HG03196 (cell line): ENCODE results near the gene CD300E.
"Not testable (repeated sequence)": the region's sequence is repeated elsewhere in the genome, so short reads cannot be mapped to it uniquely, and the experiment has no call there.

ENCODE experiments used
- ATAC-seq: cut with Tn5 transposase; IDR thresholded peaks from one replicate; pipeline ENCODE4 v1.9.1; 2021; ENCODE audit not compliant: unreplicated experiment

The CD300E gene

DNA sequence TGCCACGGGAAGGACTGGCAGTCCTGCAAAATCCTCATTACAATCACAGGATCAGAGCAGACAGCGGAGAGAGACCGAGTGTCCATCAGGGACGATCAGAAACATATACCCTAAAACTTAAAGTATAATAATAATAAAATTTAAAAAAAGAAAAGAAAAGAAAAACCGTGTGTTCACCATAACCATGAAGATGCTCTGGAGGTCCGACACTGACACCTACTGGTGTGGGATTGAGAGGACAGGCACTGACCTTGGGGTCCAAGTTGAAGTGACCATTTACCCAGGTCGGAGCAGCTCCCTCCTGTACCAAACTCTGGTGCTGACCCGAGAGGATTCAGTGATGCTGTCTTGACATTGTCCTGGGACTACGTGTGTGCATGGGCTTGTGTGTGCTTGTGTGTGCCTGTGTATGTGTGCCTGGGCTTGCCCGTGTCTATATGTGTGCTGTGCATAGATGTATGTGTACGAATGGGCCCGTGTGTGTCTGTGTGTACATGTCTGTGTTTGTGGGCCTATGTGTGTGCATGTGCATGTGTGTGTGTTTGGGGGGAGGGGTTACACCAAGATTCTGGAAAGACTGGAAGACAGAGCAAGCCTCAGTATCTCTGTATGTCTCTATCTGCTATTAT is 21.5 kb downstream of the CD300E start:
- ATAC-seq, result no peak

DNA sequence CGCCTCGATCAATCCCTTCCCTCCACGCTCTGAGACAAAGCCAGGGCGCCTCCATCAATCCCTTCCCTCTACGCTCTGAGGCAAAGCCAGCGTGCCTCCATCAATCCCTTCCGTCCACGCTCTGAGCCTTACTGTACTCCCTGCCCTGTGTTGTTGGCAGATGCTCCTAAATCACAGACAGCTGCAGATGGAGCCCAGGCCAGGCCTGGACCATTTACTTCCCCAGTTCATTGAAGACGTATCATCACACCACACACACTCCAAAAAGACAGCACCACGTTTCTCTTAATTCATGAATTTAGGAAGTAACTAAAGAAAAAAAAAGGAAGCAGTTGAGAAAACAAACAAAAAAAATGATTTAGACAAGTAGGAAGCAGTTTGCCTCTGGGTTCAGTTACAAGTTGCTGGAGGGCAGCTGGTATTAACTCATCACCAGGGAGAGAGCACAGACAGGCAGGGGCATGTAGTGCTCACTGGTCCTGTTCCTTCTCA is 24.0 kb downstream of the CD300E start:
- no peak for ATAC-seq

DNA sequence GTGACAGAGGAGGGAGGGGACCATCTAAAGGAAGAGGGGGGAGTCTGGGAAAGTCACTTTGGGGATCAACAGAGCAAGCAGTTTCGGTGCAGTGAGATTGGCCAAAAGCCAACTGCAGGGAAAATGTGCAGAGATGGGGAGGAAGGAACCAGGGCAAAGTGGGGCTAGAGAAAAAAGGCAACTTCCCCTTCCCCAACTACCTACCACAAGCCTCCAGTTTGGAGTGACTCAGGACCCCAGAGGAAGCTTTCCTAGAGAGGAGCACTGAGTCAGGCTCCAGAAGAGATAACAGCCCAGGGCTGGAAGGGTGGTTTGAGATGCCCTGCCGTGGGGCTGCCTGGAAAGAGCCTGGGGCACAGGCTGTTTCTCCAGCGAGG is 24.5 kb downstream of the CD300E start:
- no peak for ATAC-seq

DNA sequence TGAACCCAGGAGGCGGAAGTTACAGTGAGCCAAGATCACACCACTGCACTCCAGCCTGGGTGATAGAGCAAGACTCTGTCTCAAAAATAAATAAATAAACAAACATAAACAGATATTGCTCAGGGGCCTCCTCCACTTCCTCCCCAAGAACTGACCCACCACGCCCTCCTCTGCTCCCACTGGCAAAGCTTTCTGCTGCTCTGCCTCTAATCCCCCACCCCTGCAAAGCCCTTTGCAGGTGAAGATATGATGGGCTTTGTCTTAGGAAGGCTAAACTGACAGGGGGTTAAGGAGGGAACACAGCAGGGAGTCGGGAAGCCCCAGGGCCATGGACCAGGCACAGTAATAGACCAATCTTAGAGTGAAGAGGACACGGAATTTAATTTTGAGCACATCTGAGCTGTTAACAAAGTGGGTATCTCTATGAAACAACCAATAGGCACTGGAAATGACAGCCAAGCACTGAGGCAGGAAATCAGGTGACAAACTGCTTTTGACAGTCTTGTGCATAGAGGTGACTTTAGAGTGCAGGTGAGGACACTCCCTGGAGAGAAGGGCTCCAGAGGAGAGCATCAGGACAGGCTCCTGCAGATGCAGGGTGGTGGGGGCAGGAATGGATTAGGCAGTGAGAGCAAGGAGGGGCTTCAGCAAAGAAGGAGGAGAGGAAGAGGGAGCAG is 25.1 kb downstream of the CD300E start:
- no peak for ATAC-seq

DNA sequence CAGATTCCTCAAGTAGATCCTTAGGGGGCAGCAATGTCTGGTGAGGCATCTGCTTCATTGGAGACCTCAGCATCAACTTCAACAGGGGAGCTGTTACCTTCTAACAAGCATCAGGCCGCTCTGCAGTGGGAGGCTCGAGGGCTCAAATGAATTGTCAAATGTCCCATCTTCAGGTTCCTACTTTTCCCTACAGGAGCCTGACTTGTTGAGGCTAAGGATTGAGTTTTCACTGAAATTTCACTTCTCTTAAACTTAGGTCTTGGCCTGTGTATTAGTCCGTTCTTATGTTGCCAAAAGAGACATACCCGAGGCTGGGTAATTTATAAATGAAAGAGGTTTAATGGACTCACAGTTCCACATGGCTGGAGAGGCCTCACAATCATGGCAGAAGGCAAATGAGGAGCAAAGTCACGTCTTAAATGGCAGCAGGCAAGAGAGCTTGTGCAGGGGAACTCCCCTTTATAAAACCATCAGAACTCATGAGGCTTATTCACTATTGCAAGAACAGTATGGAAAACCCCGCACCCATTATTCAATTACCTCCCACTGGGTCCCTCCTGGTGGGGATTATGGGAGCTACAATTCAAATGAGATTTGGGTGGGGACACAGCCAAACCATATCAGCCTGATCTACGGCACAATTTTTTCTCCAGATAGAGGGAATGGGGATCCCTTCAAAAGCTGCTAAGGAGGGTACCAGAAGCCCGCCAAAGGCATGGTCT is 26.3 kb downstream of the CD300E start:
- ATAC-seq, result no peak

DNA sequence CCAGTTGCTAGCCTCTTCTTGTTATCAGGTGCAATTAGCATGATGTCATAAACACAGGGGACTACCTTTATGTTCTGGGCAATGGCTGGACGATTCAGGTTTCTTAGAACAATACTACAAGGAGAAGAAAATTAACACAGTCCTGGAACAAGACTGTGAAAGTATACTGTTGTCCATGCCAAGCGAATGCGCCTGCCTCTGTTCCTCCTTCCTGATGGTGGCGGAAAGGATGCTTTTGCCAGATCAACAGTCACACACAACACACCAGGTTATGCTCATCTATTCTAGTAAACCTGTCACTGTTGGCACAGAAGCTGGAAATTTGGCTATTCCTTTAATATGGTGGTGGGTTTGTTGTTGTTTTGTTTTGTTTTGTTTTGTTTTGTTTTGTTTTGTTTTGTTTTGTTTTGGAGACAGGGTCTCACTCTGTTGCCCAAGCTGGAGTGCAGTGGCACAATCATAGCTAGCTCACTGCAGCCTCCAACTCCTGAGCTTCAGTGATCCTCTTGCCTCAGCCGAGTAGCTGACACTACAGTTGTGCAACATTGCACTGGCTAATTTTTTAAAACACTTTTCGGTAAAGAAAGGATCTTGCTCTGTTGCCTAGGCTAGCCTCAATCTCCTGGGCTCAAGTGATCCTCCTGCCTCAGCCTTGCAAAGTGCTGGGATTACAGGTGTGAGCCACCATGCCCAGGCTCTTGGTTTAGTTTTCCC is 28.3 kb downstream of the CD300E start:
- ATAC-seq, result no peak

DNA sequence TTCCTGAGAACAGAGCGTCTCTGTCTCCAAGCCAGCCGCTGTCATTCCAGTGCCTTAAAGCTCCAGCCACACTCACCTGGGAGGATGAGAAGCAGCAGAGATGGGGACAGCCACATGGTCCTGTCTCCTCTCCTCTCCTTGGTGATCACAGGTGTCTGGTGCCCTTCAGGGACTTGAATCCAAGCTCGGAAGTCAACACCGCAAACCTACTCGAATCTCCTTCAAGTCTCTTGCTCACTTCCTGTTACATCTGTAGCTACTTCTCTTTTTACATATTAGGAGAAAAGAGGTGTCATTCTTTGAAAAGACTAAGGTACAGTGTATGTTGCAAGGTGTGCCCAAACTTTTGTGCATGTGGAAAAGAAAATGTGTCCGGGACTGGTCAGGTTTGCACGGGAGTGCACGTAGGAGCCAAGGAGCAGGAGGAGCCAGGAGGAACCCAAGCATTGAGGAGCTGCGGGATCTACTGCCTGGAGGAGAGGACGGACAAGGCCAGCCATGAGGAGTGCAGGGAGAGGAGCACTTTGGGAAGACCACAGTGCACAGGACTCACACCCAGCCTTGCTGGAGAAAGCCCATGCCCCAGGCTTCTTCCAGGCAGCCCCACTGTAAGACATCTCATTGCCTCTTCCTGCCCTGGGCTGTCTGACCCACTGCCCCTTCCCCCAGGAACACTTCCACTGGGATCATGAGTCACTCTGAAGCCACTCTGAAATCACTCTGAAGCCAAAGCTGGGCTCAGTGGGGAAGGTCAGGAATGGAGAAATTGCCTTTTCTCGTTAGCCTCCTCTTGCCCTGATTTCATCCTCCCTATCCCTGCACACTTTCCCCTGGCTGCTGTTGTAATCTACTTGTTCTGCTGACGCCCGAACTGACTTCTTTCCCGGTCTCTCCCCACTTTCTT is 31.2 kb downstream of the CD300E start, which contains the start of gene CD300LD:
TSS of gene CD300LD (minus strand) at position 197 of the 904 bp plus-strand sequence. CDS start at position 116, 81 bp downstream.
- ATAC-seq, result no peak

DNA sequence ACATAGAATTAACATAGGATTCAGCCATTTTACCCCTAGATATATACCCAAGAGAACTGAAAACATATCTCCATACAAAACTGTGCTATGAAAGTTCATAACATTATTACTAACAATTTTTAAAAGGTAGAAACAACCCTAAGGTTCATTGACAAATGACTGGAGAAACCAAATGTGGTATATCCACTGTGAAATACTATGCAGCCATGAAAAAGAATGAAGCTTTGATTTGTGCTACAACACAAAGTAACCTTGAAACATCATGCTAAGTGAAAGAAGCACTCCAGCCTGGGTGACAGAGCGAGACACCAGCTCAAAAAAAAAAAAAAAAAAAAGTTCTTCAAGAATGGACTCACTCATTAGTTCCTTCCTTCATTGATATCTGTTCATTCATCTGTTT is 32.0 kb downstream of the CD300E start:
- no peak for ATAC-seq

DNA sequence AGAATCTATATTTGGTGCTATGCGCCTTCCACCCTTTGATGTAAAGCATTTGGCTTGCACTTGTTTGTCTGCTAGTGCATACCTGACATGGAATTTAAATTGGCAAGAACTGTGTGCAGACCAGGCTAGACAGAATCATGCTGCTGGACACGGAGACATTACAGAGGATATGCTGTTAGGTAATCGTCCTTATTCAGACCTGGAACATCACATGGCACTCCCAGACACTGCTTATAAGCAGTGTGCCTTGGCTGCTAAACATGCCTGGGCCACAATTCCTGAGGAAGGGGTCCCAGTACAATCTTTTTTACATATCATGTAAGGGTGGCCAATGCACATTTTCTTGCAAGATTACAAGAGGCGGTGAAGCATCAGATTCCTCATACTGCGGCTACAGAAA is 37.8 kb downstream of the CD300E start:
- no peak for ATAC-seq

DNA sequence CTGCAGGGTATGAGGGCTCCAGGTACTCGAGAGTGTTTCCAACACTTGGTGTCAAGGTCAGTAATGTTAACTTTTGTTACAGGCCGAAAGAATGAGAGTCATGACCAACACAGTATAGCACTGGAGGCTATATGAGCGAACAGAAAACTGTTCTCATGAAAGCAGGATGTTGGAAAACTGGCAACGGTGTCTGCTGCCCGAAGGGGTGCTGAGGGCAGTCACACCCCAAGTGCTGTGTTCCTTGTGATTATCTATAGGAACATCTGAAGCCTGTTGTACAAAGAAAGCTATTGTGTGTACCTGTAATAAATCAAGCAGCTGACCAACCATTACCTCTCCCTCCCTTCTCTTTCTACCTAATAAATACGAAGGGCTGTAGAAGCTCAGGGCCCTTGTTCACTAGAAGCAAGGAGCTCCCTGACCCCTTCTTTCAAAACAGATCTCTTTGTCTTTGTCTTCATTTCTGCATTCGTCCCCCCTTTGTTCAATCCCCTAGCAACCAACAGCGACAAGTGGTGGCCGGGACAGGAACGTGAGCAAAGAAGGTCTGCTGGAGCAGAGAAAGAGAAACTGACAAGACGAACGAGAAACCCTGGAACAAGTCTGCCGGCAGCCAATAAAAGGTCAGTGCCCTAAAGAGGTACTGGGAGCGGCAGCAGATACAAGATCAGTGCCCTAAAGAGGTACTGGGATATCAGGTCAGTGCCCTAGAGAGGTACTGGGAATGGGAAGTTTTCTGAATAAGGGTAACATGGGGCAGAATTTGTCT is 39.1 kb downstream of the CD300E start:
- no peak for ATAC-seq

DNA sequence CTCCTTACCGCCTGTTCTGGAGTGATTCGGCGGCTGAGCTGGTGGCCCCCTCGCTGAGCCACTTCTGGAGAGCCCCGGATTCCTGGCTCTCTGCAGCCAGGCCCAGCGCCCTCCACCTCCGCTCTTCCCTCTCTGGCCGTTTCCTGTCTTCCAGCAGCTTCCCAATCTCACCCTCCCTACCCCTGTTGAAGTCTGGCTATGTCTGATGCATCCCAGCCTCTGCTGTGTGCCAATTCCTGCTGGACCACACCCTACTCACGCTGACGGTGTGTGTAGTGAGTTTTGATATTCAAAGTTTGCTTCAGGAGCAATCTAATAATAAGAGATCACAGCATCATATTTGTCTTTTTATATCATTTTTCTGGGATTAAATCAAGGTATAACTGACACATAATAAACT is 40.9 kb downstream of the CD300E start:
- ATAC-seq, result no peak

DNA sequence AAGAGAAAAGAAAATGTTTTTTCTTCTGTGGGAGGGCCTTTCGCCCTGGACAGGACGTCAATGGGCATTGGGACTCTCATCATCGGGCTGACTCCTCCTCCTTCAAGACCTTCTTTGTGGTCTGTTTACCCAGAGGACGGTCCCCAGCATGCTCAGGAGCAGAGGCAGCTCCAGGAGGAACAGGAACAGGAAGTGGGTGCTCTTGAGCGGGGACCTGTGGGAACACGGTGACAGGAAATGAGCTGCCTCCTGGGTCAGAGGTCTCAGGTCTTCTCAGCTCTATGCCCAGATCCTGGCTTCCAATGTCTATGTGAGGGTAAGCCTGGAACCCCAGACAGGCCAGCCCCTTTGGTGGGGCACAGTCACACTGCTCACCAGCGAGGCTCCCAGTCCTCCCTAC is 43.6 kb downstream of the CD300E start:
- ATAC-seq, result no peak

DNA sequence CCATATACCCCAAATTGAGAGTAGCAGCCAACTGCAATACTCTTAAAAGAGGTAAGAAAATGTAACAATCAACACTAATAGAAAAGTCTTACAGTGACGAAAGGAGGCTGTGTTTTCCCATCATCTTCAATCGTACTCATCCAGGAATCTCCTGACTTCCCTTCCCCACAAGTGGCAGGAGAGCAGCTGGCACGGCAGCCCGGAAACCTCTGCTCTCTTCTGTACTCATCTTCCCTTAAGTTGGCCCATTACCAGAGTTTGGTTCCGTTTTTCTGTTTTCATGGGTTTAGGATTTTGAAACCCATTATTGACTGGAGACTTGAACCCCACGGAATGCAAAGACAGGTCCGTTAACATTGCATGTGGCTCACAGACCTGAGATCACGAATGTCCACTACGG is 44.6 kb downstream of the CD300E start:
- ATAC-seq, result no peak

DNA sequence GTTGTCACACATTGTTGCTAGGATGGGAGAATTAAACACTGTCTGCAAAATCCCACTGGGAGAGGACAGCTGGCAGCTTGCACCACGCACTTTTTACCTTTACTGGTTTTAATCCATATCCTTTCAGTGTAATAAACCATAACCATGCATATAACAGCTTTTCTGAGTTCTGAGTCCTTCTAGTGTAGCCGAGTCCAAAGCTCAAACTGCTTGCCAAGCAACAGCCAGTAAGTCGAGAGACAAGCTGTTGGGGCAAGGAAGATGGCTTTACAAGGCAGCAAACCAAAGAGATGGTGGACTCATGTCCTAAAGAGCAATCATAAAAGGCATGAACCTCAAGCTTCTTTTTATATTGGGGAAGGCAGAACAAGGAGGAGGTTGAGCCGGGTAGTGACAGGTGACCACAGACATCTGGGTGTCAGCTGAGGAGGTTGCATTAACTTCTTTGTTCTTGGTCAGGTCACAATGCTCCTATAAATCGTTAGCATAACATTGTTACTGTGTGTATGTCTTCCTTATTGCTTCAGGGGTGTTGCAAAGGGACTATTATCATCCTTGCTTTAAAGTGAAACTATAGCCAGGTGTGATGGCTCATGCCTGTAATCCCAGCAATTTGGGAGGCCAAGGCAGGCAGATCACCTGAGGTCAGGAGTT is 48.9 kb downstream of the CD300E start:
- no peak for ATAC-seq

DNA sequence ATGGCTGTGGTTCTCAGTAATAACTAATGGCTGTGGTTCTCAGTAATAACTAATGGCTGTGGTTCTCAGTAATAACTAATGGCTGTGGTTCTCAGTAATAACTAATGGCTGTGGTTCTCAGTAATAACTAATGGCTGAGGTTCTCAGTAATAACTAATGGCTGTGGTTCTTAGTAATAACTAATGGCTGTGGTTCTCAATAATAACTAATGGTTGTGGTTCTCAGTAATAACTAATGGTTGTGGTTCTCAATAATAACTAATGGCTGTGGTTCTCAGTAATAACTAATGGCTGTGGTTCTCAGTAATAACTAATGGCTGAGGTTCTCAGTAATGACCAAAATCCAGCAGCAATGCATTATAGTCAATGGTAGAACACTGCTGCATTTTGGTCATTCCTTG is 49.9 kb downstream of the CD300E start:
- ATAC-seq, result not testable (repeated sequence)

DNA sequence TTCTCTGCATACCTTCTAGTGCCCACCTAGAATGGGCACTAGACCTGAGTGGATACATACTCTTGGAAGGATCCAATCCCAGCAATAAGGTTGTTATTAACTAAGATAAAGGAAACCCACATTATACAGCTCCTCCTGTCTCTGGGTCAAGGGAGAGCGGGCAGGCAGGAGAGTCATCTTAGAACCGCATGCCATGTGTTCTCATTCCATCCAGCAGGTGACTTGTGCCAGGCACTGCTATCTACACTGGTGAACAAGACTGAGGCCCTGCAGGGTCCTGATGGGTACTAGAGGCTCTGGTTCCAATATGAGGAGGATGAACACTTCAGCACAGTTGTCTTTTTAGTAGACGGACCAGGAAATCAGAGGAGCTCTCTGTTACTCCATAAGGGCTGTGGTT is 50.4 kb downstream of the CD300E start:
- no peak for ATAC-seq

DNA sequence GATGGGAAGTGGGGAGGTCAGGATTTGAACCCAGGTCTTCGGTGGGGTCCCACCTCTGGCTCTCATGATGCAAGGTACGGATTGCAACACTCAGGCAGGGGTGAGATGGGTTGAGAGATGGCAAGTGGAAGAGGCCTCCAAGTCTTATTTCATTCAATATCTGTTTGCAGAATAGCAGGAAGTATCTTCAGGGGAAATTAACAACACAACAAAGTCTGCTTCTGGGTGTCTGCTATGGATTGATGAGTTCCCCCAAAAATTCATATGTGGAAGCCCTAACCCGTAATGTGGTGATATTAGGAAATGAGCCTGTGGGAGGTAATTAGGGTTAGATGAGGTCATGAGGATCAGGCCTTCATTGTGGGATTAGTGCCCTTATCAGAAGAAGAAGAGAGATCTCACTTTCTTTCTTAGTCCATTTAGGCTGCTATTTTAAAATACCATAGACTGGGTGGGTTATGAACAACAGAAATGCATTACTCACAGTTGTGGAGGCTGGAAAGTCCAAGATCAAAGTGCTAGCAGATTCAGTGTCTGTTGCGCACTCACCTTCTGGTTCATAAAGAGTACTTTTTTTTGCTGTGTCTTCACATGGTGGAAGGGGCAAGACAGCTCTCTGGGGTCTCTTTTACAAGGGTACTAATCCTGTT is 51.8 kb downstream of the CD300E start:
- no peak for ATAC-seq
